GM19099 (cell line): ENCODE data around the gene NDUFAB1.

ENCODE experiments used
- POLR2A ChIP-seq: IDR thresholded peaks from 3 replicates; pipeline ENCODE4 v1.6.1; 2011; ENCODE audit warnings: low read depth; ENCODE audit not compliant: insufficient read length; ENCODE audit errors: extremely low read depth

NDUFAB1 gene

DNA sequence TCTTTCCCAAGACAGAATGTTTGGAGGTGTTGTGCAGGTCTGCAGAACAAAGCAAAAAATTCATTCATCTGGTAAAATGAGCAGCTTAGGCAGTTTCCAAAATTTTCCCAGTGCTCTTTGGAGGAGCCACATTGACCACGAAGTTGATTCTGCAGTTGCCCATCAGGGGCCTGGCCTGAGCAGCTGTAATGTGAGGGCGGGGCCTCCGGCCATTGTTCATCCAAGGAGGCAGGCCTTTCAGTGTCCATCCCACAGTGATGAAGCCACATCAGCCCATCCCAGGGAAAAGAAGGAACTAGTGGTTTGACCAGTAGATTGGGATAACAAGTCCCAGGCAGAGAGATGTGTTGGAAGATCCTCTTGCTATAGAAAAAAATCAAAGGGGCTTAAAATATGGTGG lies 28.5 kb downstream of the NDUFAB1 start:
- no peak for TF ChIP-seq POLR2A

DNA sequence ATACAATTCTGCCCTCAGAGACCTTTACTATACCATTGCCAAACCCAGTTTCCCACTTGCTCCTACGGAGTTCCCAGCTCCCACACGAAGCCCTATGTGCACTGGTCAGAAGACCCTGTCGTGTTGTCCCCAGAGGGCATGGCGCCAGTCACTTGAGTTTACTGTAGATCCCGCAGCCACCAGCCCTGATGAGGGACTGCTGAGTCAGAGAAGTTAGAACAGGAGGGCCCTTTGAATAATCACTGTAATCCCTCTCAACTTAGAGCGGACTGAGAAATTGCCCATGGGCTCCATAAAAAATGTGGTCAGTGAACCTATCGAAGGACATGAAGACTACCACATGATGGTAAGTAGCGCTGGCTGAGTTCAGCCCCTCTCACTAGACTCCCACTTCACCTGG lies 29.4 kb downstream of the NDUFAB1 start:
- no peak for TF ChIP-seq POLR2A

GRCh38 chr16:23564575-23565363 lies 31.3 kb downstream of the NDUFAB1 start:
- TF ChIP-seq POLR2A = no peak

- TF ChIP-seq POLR2A = no peak
Measured at GRCh38 chr16:23563186-23563585, 32.9 kb downstream of the NDUFAB1 start.

DNA sequence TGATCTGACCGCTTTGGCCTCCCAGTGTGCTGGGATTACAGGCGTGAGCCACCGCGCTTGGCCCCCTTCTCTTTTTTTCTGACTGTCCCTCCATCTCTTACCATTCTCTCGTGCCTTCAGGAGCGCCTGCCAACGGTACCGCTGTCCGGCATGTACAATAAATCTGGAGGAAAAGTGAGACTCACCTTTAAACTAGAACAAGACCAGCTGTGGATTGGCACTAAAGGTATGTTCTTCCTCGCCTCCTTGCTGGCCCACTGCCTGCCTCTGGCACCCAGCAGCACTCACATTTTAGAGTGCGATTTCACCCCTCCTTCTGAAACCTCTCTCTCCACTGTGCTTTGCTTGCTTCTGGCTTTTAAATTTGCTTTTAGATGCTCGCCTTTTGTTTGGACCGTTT lies 33.6 kb downstream of the NDUFAB1 start:
- no peak for TF ChIP-seq POLR2A

DNA sequence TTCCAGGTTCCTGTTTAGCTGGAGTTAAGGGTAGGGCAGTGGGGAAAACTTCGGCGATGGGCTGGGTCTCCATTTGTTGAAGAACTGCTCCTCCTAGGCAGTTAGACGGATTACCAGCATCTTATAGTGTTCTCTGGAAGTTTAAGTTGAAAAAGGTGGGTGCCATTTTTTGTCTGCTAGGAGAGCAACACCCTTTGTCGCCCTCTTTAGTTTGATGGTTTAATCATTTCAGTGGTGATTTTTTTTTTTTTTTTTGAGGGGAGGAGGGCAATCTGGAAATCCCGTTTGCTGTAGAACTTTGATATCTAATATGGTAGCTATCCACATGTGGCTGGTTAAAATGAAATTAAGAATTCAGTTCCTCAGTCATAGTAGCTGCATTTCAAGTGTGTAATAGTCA lies 34.5 kb downstream of the NDUFAB1 start:
- no peak for TF ChIP-seq POLR2A

GRCh38 chr16:23557779-23558702 lies 38.1 kb downstream of the NDUFAB1 start:
- no peak for TF ChIP-seq POLR2A

- peak; percentile 76 for TF ChIP-seq POLR2A
Measured at GRCh38 chr16:23556881-23557778, 39.0 kb downstream of the NDUFAB1 start, which contains the start of the genes EARS2 and UBFD1. TSS of gene EARS2 (minus strand) at chr16:23557350. CDS start at chr16:23557343, 7 bp downstream. TSS of gene UBFD1 (plus strand) at chr16:23557727. CDS start at chr16:23557743, 16 bp downstream.

DNA sequence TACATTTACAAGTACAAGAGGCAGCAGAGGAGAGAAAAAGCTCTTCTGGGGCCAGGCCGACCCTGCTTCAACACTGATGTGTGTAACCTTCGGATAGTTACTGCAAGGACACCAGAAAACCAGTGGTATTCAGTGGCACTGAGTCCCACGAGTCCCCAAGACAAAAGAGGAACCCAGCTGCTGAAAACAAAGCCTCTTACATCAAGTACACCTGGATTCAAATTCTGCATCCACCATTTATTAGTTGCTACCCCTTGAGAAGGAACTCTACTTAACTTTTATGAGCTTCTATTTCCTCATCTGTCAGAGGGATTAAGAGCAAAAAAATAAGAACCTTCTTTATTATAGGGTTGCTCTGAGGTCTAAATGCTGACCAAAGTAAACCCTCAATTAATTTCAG lies 41.6 kb downstream of the NDUFAB1 start:
- no peak for TF ChIP-seq POLR2A

DNA sequence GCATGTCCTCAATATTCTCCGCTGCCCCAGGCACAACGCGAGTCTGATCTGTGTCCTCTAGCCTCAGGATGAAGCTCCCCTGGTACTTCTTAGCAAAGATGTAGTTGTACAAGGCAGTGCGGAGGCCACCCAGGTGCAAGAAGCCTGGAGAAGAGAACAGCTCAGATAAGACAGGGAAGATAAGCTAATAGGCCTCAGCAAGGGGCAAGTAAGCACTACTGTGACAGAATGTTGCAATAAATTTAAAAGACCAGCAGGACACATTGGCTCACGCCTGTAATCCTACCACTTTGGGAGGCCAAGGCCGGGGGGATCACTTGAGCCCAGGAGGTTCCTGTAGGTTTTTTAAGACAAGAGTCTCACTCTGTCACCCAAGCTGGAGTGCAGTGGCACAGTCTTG lies 44.0 kb downstream of the NDUFAB1 start:
- no peak for TF ChIP-seq POLR2A

GRCh38 chr16:23549938-23550337 lies 46.2 kb downstream of the NDUFAB1 start:
- TF ChIP-seq POLR2A = no peak

DNA sequence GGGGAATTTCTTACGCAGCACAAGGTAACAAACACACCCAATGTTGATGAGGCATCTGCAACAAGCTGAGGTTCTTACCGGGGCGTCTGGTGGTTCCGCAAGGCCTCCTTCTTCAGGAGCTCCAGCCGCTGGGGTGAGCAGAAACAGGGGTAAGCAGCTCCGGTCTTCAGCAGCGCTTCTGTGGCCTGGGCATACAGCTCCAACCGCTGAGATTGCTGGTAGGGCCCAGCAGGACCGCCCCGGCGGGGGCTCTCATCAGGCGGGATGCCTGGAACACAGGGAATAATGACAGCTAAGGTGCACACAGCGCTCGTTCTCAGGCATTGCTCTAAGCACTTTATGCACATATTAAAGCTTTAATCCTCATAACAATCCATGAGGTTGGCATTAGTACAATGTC lies 51.7 kb downstream of the NDUFAB1 start:
- TF ChIP-seq POLR2A = no peak

- no peak for TF ChIP-seq POLR2A
Measured at GRCh38 chr16:23539984-23540816, 55.9 kb downstream of the NDUFAB1 start.

- no peak for TF ChIP-seq POLR2A
Measured at GRCh38 chr16:23538919-23539278, 57.2 kb downstream of the NDUFAB1 start.
